GM12875 (cell line): ENCODE results near the gene CELF4.

Experiments used
- H3K4me3 ChIP-seq: one replicate; pipeline ENCODE4 v1.5.1; 2011; ENCODE audit warnings: low read depth, low read length, control low read depth
- CTCF ChIP-seq: IDR thresholded peaks from 2 replicates; pipeline ENCODE4 v1.5.1; 2011; ENCODE audit warnings: low read depth, mild to moderate bottlenecking, control low read depth, inconsistent platforms, low read length, moderate library complexity, borderline replicate concordance; ENCODE audit not compliant: insufficient read depth

CELF4 gene

GRCh38 chr18:37341473-37342086, 224.0 kb downstream of the CELF4 start:
- no peak overlapping the region for H3K4me3 ChIP-seq
- TF ChIP-seq CTCF: no peak

- no peak for TF ChIP-seq CTCF
- H3K4me3 ChIP-seq: no peak overlapping the region
These were observed 224.6 kb downstream of the CELF4 start for GRCh38 chr18:37341016-37341415.

GRCh38 chr18:37339701-37340215, 225.8 kb downstream of the CELF4 start:
- no peak overlapping the region for H3K4me3 ChIP-seq
- no peak for TF ChIP-seq CTCF

- no peak overlapping the region for H3K4me3 ChIP-seq
- TF ChIP-seq CTCF: no peak
These were observed 228.9 kb downstream of the CELF4 start for GRCh38 chr18:37336568-37337285.

GRCh38 chr18:37335409-37335736, 230.2 kb downstream of the CELF4 start:
- no peak overlapping the region for H3K4me3 ChIP-seq
- no peak for TF ChIP-seq CTCF

GRCh38 chr18:37334631-37335408, 230.8 kb downstream of the CELF4 start:
- H3K4me3 ChIP-seq: no peak overlapping the region
- TF ChIP-seq CTCF: no peak
